ENCODE results near the gene FHIT.
"Not testable (repeated sequence)": the region's sequence is repeated elsewhere in the genome, so short reads cannot be mapped to it uniquely, and the experiment has no call there.

FHIT gene

DNA sequence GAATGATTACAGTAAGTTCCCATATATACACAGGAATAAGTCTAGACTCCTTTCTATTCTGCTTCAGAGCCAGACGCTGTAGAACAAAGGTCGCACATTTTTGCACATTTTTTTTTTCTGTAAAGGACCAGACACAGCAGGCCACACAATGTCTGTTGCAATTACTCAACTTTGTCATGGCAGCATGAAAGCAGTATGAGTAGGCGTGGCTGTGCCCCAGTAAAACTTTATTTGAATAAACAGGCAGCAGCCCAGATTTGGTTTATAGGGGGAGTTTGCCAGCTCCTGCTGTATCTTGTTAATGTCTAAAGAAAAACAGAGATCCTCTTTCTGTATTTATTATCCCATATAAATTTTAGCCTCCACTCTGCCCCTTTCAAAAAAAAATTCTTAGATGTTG, 708.3 kb downstream of the FHIT start:
- no peak for DNase-seq

DNA sequence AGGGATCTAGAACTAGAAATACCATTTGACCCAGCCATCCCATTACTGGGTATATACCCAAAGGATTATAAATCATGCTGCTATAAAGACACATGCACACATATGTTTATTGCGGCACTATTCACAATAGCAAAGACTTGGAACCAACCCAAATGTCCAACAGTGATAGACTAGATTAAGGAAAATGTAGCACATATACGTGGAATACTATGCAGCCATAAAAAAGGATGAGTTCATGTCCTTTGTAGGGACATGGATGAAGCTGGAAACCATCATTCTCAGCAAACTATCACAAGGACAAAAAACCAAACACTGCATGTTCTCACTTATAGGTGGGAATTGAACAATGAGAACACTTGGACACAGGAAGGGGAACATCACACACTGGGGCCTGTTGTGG, 711.9 kb downstream of the FHIT start:
- DNase-seq: not testable (repeated sequence)

DNA sequence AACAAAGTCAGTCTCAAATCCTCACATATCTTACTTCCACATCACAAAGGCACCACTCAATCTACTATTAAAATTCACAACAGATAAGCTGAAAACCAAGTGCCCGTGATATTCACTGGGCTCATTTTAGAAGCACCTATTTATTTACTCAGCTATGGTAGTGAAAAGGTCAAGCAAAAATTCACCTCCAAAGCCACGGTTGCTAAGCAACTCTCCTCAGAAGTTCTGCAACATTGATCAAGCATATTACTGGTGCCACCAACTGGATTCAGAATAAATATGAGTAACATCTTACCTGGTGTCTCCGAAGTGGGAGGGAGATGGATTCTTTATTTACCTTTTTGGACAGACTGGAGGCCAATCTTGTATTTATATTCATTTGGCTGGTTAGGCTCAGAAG, 714.8 kb downstream of the FHIT start:
- no peak for DNase-seq

DNA sequence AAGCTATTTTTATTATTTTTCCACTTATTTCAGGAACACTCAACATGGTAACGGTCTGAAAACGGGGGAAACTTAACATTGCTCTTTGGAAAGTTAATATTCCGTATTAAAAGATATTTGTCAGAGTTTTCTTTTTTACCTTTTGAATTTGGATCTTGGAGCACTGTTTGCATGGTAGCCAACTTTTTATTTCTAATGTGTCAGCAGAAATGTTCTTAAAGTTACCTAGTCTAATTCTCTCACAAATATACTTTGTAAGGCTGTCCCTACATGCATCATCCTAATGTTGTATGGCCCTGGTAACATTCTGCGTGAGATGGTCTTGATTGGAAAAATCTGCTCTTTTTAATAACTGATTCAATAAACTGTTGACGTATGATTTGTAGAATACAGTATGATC, 719.5 kb downstream of the FHIT start:
- no peak for DNase-seq

DNA sequence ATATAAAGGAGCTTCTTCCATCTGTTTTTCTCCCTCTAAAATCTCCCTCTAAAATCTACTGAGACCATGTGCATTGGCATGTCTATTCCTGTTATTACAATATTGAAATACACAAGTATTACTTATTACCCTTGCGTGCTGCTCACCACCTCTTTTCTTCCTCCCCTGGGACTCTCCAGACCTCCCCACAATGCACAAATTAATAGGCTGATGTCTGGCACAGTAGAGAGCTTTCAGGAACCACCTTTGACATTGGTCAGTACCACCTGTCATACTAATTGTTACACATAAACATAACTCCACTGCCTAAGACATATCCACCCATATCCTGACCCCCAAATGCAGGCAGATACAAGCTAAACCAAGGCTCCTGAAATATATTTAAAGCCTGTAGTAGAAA, 722.6 kb downstream of the FHIT start:
- DNase-seq: no peak

DNA sequence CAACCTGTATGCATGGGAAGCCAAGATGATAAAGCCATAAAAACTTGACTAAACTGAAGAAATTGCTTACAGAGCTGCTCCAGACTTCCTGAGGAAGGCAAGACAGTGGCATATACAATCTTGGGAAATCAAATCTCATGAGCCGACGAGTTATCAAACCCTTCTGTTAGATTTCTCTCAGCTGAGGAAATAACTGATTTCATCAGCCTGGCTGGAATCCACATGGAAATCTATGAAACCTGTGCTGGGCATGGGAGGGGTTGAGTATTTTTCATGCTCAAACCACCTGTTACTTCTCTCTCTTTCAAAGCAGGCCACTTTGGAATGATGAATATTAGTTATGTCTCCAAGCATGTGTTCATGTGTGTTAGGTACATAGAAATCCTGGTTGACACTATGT, 727.7 kb downstream of the FHIT start:
- no peak for DNase-seq

DNA sequence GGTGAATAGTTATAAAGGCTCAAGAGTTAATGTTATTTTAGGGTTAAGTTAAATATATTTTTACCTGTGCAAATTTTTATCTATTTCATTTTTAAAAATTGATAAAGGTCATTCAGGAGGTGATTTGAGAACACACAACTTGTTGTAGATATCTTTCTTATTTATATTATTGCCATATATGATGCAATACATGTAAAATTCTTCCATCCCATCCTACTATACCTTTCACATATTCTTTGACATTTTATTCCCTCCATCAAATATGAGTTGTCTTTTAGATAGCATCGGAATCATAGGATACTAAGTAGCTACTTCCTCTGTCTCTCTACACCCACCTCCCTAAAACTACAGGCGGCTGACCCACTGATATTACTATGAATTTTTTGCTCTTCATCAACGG, 734.1 kb downstream of the FHIT start:
- DNase-seq: no peak

DNA sequence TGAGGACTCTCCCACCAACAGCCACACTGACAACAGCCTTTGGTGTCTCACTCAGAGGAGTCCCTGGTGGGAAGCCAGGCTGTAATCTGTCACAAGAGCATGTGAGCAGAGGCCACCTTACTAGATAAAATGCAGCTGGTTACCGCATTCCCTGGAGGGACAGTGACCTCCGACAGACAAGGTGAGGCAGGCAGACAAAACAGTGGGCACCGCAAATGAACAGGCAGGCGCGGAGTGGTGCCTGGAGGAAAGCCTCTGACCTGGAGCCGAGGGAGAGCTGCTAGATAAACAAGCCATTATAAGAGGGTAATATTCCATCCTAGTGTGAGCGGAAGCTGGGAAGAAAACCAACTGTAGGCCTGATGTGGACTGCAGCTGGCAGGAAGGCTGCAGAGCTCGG, 736.4 kb downstream of the FHIT start:
- DNase-seq: no peak

DNA sequence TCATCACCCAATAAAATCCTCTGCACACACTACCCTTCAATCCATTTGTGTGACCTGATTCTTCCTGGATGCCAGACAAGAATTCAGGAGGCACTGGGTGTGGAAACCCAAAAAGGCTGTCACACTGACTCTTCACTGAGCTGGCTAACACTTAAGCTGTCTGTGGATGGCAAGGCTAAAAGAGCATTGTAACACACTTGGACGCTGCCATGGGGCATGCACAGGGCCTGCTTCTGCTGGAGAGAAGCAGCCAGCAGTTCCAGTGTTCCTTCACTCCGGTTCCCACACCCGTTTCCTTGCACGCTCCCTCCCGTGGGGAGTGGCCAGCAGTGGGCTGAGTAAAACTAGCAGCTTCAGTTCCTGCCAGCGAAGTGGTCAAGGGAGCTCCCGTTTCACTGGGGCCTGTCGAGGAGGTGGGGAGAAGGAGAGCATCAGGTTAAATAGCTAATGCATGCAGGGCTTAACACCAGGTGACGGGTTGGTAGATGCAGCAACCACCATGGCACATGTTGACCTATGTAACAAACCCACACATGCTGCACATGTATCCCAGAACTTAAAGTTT, 737.1 kb downstream of the FHIT start:
- DNase-seq: no peak

DNA sequence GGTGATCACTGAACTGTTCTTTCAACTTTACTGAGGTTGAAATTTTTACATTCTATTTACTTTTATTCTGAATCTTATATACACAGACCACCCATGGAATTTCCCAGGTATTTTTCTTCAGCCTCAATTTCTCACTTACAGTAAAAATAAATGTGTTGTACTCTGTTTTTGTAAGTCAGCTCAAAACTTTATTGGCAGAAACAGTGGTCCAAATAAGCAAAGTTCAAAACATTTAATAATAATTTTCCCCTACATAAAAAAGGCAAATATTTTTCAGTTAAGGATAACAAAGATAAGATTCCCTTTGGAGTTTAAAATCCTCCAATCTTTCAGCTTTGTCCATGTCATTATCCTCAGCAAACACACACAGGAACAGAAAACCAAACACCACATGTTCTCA, 738.0 kb downstream of the FHIT start:
- DNase-seq: no peak

DNA sequence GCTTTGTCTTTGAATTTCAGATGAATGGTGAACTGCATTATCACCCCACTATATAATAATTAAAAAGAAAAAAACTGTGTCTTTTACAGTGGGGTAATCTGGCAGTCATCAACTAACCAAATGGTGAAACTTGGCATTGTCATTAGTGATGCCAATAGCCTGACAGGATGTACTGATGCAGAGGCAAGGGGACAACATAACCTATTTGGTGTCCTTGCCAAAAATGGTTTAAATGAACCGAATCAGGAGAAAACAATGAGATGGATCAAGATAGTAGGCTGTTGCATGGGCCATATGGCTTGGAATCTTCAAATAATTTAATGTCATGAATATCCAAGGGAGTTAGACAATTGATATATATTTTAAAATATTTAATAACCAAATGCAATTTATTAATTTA, 738.7 kb downstream of the FHIT start:
- DNase-seq: no peak

DNA sequence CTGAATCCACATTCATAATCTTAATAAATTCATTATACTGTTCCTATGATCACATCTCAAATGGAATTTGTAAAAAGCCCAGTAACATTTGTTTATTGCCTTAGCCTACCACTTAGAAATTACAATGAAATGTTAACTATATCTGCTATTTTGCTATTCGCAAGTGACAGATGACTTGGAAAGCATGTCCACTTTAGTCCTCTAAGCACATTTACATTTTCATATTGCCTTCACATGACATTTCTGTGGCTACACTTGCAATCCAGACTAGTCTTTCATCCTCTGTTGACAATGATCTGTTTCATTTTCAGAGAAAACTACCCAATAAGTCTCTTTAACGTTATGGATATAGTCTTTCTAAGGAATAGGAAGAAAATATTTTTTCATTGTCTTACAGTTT, 741.8 kb downstream of the FHIT start:
- DNase-seq: no peak

DNA sequence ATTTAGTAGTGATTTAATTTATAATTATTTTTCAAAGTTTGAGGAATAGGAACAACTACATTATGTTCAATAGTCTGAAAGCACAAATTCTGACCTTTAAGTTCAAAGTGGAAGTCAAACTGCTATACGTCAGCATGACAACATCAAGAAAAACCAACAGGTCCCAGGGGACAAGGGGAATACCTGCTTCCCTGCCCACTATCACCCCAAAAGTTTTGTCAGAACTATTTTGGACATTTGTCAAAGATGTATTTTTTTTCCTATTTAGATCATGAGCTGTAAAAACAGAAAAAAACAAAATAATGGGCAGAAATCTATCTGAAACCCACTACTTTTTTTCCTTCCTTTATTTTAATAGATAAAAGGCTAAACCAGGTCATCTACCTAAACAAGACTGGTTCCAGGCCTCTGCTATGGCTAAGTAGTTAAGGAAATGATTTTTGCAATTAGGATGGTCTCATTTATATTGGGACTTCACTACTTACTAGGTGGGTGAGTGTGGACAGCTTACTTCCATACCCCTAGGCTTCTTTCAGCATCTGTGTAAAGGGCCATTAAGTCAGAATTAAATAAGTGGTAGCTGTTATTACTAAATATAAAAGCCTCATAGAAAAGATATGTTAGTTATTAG, 746.3 kb downstream of the FHIT start:
- DNase-seq: no peak

DNA sequence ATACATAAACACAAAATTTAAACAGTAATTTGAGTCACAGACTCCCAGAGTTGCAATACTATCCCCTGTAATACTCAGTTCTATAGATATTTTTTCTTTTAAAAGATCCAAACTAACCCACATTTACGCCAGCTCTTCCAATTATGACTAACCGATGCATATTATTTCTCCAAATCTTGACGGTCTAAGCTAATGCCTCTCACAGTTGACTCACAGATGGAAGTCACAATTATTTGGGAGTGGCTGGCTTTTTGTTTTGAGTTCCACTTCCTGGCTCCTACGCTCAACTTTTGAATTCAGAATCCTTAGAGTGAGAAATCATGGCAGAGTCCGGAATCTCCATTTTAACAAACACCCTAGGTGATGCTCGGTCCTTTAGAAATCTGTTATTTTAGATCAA, 749.9 kb downstream of the FHIT start:
- no peak for DNase-seq

DNA sequence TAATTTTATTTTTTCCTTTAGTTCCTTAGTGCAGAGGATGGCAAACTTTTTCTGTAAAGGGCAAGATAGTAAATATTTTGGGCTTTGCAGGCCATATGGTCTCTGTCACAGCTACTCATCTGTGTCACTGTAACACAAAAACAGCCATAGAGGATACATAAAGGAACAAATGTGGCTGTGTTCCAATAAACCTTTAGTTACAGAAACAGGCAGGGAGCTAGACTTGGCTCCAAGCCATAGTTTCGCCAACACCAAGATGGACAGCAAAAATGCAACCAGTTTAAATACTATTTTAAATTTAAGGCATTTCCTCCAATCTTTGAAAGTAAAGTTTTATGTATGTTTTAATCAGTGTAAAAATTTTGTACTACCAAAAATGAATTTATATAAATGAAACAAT, 753.4 kb downstream of the FHIT start:
- no peak for DNase-seq

DNA sequence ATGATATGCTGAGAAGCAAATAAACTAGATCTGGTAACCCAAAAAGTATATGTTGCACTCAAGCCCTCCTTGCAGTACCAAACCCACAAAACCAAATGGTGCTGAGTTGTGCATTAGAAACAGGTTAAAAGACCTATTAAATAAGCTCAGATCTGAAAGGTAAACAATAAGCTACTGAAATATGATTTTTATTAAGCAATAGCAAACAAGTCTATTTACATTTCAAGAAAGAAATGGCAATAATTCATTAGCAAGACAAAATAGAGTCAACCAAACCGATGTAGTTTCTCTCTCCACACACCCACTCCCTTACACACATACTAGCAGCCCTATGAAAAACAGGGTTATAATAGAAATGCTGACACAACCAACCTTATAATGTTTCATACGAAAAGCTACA, 760.3 kb downstream of the FHIT start:
- DNase-seq: no peak

DNA sequence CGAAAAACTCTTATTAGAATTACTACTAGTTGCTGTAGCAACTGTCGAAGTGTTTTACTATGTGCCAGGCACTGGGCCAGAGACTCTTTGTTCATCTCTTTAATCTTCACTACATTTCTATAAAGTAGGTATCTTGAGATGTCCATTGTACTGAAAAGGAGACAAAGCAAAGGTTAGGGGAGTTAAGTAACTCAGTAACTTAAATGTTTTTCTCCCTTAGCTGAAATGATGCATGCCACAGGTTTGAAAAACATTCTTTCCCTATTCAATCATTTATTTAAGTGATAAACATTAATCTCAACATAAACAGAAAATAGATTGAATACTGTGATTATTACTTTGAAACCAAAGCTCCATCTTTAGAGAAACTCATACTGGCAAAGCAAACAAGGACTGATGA, 776.2 kb downstream of the FHIT start:
- no peak for DNase-seq

DNA sequence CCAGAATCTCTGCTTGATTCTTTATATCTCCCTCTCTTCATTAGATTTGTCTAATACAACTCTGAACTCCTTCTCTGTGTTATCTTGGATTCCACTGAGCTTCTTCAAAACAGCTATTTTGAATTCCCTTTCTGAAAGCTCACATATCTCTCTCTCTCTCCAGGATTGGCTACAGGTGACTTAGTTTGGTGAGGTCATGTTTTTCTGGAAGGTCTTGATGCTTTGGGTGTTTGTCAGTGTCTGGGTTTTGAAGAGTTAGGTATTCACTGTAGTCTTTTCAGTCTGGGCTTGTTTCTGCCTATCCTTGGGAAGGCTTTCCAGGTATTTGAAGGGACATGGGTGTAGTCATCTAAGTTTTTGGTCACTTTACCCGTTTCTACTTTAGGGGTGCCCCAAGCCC, 781.8 kb downstream of the FHIT start:
- DNase-seq: no peak

DNA sequence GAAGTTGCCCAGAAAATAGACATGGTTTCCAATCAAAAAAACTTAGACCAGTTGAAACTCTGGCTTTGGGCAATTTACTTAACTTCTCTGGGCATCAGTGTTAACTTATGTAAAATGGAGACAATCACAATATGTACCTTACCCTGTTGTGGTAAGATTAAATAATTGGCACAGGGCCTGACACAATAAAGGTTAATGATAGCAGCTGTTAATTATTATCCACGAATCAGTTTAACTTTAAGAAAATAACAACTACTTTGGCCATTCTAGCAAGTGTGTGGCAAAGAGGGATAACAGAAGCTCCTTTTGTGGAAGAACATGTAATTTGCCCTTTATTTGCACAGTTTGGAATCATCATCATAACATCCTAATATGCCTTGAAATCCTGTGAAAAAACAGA, 787.6 kb downstream of the FHIT start:
- DNase-seq: no peak

DNA sequence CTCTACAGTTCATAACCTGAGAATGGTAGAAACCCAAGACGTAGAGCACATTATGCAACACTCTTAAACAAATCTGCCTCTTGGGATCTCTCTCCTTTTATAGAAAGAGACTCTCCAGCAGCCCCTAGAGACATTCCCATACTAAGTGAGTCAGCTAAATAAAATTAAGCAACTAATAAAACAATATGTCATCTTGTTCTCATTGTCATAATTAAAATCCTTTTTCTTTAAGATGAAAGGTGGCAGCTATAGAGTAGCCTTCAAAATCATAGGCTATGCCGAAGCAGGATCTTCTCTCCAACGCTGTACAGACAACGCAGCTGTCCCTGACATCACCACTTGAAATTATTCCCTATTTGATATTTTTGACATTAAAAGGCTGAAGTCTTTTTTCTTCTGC, 790.0 kb downstream of the FHIT start:
- no peak for DNase-seq

DNA sequence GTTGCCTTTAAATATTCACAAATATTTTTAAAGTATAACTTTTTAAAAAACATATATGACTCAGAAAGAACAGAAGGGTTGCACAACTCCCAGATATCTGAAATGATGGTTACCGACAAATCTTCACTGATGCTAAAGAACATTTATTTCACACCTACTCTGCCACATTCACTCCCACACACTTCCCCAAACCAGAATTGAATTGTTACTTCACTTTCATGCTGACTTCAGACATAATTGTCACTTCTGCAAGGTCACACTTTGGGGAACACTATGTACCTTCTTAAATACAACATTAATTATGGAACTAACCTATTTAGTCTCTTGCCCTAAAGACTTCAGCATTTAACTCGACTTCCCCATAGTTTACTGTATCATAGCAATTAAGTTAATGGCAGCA, 795.1 kb downstream of the FHIT start:
- no peak for DNase-seq

DNA sequence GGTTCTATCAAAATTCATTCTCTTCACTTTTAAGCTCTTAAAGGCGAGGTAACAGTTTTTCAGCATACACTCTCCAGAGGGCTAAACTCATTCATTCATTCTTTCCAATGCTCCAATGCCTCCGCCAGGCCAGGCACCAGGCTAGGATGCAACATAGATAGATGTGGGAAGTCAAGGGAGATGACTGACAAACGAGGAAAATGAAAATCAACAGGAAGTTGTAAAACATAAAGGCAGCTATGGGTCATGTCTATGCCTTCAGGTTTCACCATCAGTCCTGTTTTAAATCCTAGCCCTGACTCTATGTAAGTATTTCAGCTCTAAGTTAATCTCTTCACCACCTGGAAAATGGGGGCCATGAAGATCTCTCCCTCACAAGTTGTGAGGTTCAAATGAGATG, 797.9 kb downstream of the FHIT start:
- DNase-seq: no peak

DNA sequence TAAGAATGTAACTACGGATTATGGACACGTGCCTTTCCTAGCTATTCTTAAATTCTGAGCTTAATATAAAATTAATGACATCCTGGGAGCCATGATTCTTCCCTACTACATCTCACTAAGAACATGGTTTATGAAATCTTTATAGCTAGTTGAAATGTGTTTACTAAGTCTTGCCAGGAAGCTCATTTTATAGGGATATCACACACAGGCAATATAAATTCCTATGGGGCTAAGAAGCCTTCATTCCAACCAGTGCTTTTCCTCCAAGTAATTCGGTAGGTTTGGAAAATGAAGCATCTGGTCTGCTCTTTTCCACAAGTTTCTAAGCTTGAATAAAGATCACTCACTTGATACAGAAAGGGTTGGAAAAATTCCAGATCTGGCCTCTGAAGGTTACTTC, 802.6 kb downstream of the FHIT start:
- DNase-seq: no peak

DNA sequence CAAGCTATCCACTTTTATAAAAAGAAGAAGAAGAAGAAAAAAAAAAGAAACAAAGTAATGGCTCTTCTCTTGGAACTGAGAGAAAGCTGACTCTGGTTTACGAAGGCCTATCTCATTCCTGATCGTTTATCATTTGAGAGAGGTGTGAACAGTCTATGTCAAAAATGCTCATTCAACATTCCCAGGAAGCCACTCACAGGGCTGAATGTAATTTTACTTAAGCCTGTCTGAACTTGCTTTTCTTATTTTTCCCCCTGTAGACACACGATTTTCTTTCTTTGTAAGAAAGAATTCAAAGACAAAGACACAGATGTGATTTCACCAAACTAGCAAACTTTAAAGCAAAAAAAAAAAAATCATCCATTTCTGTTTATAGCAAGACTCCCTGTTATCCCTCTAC, 805.8 kb downstream of the FHIT start:
- no peak for DNase-seq

DNA sequence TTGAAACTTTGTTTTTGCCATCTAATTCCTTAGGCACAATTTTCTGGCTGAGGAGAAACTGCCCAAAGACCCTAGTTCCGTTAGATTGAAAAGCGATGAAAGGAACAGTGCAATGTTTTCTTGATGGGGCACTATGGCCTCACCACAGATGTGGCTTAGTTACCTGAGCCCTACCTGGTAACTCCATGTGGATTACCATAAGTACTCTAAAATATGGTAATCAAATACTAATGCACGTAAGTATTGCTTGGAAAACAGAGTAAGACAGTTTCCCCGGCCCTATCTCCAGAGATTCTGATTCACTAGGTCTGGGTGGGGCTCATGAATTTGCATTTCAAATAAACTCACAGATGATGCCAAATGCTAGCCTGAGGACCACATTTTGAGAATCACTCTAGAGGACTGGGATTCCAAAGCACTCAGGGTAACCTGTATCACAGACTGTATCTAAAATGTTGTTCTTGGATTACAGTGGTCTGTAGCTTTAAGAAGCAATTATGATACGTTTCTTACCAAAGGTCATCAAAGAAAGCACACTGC, 806.3 kb downstream of the FHIT start:
- no peak for DNase-seq
